HCT116 (cell line): ENCODE measurements around the gene LTBR. TPM values are rescaled to one million over a fixed set of nuclear protein-coding genes. Genes with fewer than 3 reads are reported as not detected.

Experiments used
- ATAC-seq: fragments of 200-7000 bp; cut with Tn5 transposase; 2 replicates; pipeline ENCODE4 v1.9.1; 2020; ENCODE audit warnings: mild to moderate bottlenecking, moderate library complexity
- BruUV-seq: library from RNA; stranded (reverse); fragments of 400-500 nt; replicated peaks from 2 replicates; lab custom pipeline; 2021; lab: Mats Ljungman, UMichigan
- CTCF ChIA-PET: fragments of 300-600 bp; sonication (Branson Sonifier 250); formaldehyde crosslinking; loops from one replicate; lab custom pipeline; 2021; ENCODE audit warnings: antibody characterized with exemption; lab: Charles Lee
- POLR2A ChIA-PET: fragments of 300-600, 350-600 bp; sonication (Branson Sonifier 250); formaldehyde crosslinking; loops from one replicate; lab custom pipeline; 2021; ENCODE audit warnings: antibody characterized with exemption; lab: Charles Lee
- RAD21 ChIA-PET, 2 experiments: fragments of 300-600 bp; sonication (Branson Sonifier 250); formaldehyde crosslinking; loops; one replicate each; lab custom pipeline; 2023; ENCODE audit warnings: low total read pairs in 2 of 2; ENCODE audit not compliant: uncharacterized antibody in 2 of 2, unreplicated experiment in 2 of 2, low non-redundant PET in 1 of 2; lab: Charles Lee
- DNase-seq: peaks from one replicate; pipeline ENCODE4 v3.0.0-alpha.2; 2010; ENCODE audit warnings: low read depth, low spot score
- H2AFZ ChIP-seq: fragments of 200-600 bp; shearing (Covaris generic), sonication (generic); 2 replicates; pipeline ENCODE4 v1.6.1; 2017; ENCODE audit warnings: low read depth, mixed run types, mixed read lengths, antibody characterized with exemption, low read length; ENCODE audit not compliant: poor library complexity, severe bottlenecking
- H3K27ac ChIP-seq: 2 replicates; pipeline ENCODE4 v1.5.1; 2012; ENCODE audit warnings: low read depth, low read length
- H3K27me3 ChIP-seq: fragments of 200-600 bp; sonication (generic); 2 replicates; pipeline ENCODE4 v1.6.1; 2016; ENCODE audit warnings: mixed run types, low read length, mixed read lengths; ENCODE audit not compliant: insufficient read depth
- H3K36me3 ChIP-seq, 2 experiments: fragments of 200-500 bp in 1 of 2; fragments of 200-600 bp in 1 of 2; sonication (Bioruptor generic) in 1 of 2; sonication (generic) in 1 of 2; 2 replicates each; pipeline versions ENCODE4 v1.5.1 to v1.6.1; 2014 to 2016; ENCODE audit warnings: low read length in 2 of 2, inconsistent platforms in 1 of 2, mixed read lengths in 1 of 2, mixed run types in 1 of 2; ENCODE audit not compliant: insufficient read depth in 2 of 2, control insufficient read depth in 1 of 2
- H3K4me1 ChIP-seq, 2 experiments: fragments of 200-600 bp in 1 of 2; sonication (generic) in 1 of 2; 2 replicates each; pipeline versions ENCODE4 v1.5.1 to v1.6.1; 2012 to 2017; ENCODE audit warnings: low read length in 2 of 2, inconsistent platforms in 1 of 2, mild to moderate bottlenecking in 1 of 2, mixed read lengths in 1 of 2, mixed run types in 1 of 2, moderate library complexity in 1 of 2; ENCODE audit not compliant: insufficient read depth in 2 of 2, control insufficient read depth in 1 of 2
- H3K4me2 ChIP-seq: fragments of 200-600 bp; sonication (generic); 2 replicates; pipeline ENCODE4 v1.6.1; 2017; ENCODE audit warnings: mixed run types, low read length, mixed read lengths
- H3K4me3 ChIP-seq, 2 experiments: fragments of 200-600 bp in 1 of 2; sonication (generic) in 1 of 2; replicated peaks in 1 of 2; 2 replicates each; pipeline ENCODE4 v1.5.1; 2011 to 2016; ENCODE audit warnings: low read length in 2 of 2, control low read depth in 1 of 2, low read depth in 1 of 2, mild to moderate bottlenecking in 1 of 2, mixed read lengths in 1 of 2, mixed run types in 1 of 2
- H3K79me2 ChIP-seq: fragments of 200-600 bp; sonication (generic); 2 replicates; pipeline ENCODE4 v1.6.1; 2017; ENCODE audit warnings: mild to moderate bottlenecking, mixed run types, low read length, moderate library complexity, mixed read lengths; ENCODE audit not compliant: insufficient read depth
- H3K9ac ChIP-seq: fragments of 200-600 bp; sonication (generic); 2 replicates; pipeline ENCODE4 v1.6.1; 2016; ENCODE audit warnings: low read length, mixed read lengths
- H3K9me2 ChIP-seq: fragments of 200-600 bp; sonication (generic), shearing (Covaris generic); 2 replicates; pipeline ENCODE4 v1.6.1; 2017; ENCODE audit warnings: mixed run types, mild to moderate bottlenecking, moderate library complexity; ENCODE audit not compliant: insufficient read depth
- H3K9me3 ChIP-seq, 2 experiments: fragments of 200-500 bp in 1 of 2; fragments of 200-600 bp in 1 of 2; sonication (Bioruptor generic) in 1 of 2; sonication (generic) in 1 of 2; 2 replicates each; pipeline ENCODE4 v1.6.1; 2014 to 2017; ENCODE audit warnings: low read length in 2 of 2, mixed read lengths in 2 of 2, inconsistent platforms in 1 of 2, low read depth in 1 of 2, mild to moderate bottlenecking in 1 of 2, mixed run types in 1 of 2, moderate library complexity in 1 of 2; ENCODE audit not compliant: control insufficient read depth in 1 of 2, insufficient read depth in 1 of 2
- H4K20me1 ChIP-seq: fragments of 200-600 bp; sonication (generic), shearing (Covaris generic); 2 replicates; pipeline ENCODE4 v1.6.1; 2017; ENCODE audit warnings: mixed run types, mild to moderate bottlenecking, moderate library complexity; ENCODE audit not compliant: insufficient read depth
- CEBPB ChIP-seq: IDR thresholded peaks from 2 replicates; pipeline ENCODE4 v1.6.1; 2012; ENCODE audit warnings: low read depth
- EGR1 ChIP-seq: IDR thresholded peaks from 2 replicates; pipeline ENCODE4 v1.6.1; 2012; ENCODE audit warnings: low read depth
- EZH2 ChIP-seq: fragments of 200-600 bp; sonication (generic); IDR thresholded peaks from 2 replicates; pipeline ENCODE4 v1.6.1; 2017; ENCODE audit warnings: antibody characterized with exemption, mixed run types
- POLR2AphosphoS5 ChIP-seq: IDR thresholded peaks from 2 replicates; pipeline ENCODE4 v1.6.1; 2011; ENCODE audit warnings: mild to moderate bottlenecking, low read depth, low read length, moderate library complexity
- ZFX ChIP-seq: fragments of 450-650 bp; IDR thresholded peaks from 2 replicates; pipeline ENCODE4 v1.6.1; 2017
- ZNF274 ChIP-seq: fragments of 200-500 bp; sonication (Bioruptor generic); IDR thresholded peaks from 2 replicates; pipeline ENCODE4 v1.6.1; 2014; ENCODE audit warnings: mild to moderate bottlenecking, low read depth, low read length, inconsistent platforms
- intact Hi-C: fragments of 100-400 bp; cut with micrococcal nuclease; formaldehyde crosslinking; loops from 2 replicates; pipeline ENCODE4 v1.10.0; 2022
- total RNA-seq: library from RNA; stranded (reverse); gene quantifications from one replicate; pipeline ENCODE4 v1.2.1, GENCODE V29; 2021; ENCODE audit not compliant: unreplicated experiment
- TF ChIP-seq, protein P1 (sequence below): IDR thresholded peaks from 2 replicates; pipeline ENCODE4 v1.6.1; 2012

The LTBR gene
- total RNA-seq, 1 experiment from 2014 or later: 128 TPM

DNA sequence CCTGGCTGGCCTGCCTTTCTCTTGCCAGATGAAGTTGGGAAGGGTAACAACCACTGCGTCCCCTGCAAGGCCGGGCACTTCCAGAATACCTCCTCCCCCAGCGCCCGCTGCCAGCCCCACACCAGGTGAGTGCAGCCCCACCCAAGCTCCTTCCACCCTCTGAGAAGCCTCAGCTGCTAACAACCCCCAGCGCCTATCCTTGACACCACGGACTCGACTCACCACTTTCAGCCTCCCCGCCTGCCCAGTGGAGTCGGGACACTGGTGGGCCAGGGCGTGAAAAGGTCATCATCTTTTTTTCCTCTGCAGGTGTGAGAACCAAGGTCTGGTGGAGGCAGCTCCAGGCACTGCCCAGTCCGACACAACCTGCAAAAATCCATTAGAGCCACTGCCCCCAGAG, 2.1 kb downstream of the LTBR start:
- no peaks in the 10 kb centered on the region for H3K27me3 ChIP-seq
- ChIA-PET CTCF (no interaction called here), POLR2A (no interaction called here), RAD21 (no interaction called here)
- H3K4me2 ChIP-seq: no peak overlapping the region
- H3K79me2 ChIP-seq: peaks cover 56% of the 10 kb centered on the region
- TF ChIP-seq, protein P1, sequence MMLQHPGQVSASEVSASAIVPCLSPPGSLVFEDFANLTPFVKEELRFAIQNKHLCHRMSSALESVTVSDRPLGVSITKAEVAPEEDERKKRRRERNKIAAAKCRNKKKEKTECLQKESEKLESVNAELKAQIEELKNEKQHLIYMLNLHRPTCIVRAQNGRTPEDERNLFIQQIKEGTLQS: no peak
- TF ChIP-seq EGR1: no peak
- no peak for TF ChIP-seq POLR2AphosphoS5
- no peak for TF ChIP-seq ZFX
- TF ChIP-seq CEBPB: no peak
- TF ChIP-seq ZNF274: no peak
- no peak overlapping the region for H3K9ac ChIP-seq
- no peaks in the 10 kb centered on the region for H4K20me1 ChIP-seq
- intact Hi-C loops: no loop called here
- H3K9me2 ChIP-seq: no peaks in the 10 kb centered on the region
- peaks cover 21 to 38% of the 10 kb centered on the region in 2 experiments; a peak in 3 of 4 replicates for H3K36me3 ChIP-seq
- H2AFZ ChIP-seq: no peak overlapping the region
- no peak for DNase-seq
- no peak for ATAC-seq
- no peak overlapping the region for H3K4me3 ChIP-seq
- no peaks in the 10 kb centered on the region for H3K9me3 ChIP-seq
- peaks cover 19 to 40% of the 10 kb centered on the region in 2 experiments for H3K4me1 ChIP-seq
- 0 out of 2 replicates have a peak overlapping the region, but pooled peaks have one; percentile 17 for H3K27ac ChIP-seq
- no TSS peak for BruUV-seq

DNA sequence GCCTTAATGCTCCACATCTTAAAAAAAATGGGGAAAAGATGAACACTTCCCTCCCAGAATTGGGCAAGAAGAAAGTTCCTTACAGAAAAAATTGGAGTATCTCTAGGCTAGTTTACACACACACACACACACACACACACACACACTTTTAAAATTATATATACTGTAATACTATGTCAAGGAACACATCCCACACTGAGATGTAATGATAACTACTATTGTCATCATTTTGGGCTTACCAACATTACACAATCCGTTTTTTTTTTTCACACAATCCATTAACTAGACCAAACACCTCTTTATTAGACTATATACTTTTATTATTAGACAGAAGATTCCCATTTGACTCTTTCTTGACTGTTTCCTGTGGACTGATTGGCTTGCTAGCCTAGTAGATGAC, 2.5 kb downstream of the LTBR start:
- Histone ChIP-seq H3K79me2 (peaks cover 56% of the 10 kb centered on the region), H3K9me3 (no peaks in the 10 kb centered on the region), H3K27me3 (no peaks in the 10 kb centered on the region), H3K9me2 (no peaks in the 10 kb centered on the region), H3K4me3 (no peak overlapping the region), H4K20me1 (no peaks in the 10 kb centered on the region), H3K9ac (no peak overlapping the region), H3K27ac (no peak overlapping the region)
- POLR2A ChIA-PET: no interaction called here
- intact Hi-C loops: no loop called here
- no TSS peak for BruUV-seq
- RAD21 ChIA-PET: no interaction called here
- CTCF ChIA-PET: no interaction called here
- no peak for TF ChIP-seq EZH2
- TF ChIP-seq, all 23 proteins: peak for 0
- Histone ChIP-seq H3K36me3 (peaks cover 24 to 41% of the 10 kb centered on the region in 2 experiments; a peak in 3 of 4 replicates), H3K4me1 (peaks cover 19 to 40% of the 10 kb centered on the region in 2 experiments), H3K4me2 (no peak overlapping the region), H2AFZ (no peak overlapping the region)
- no peak for DNase-seq
- ATAC-seq: no peak
